HCT116 (cell line): ENCODE measurements around the gene TOM1L1. TPM values are rescaled to one million over a fixed set of nuclear protein-coding genes. Genes with fewer than 3 reads are reported as not detected.

ENCODE experiments used
- ATAC-seq: fragments of 200-7000 bp; cut with Tn5 transposase; 2 replicates; pipeline ENCODE4 v1.9.1; 2020; ENCODE audit warnings: mild to moderate bottlenecking, moderate library complexity
- BruUV-seq: library from RNA; stranded (reverse); fragments of 400-500 nt; replicated peaks from 2 replicates; lab custom pipeline; 2021; lab: Mats Ljungman, UMichigan
- CTCF ChIA-PET: fragments of 300-600 bp; sonication (Branson Sonifier 250); formaldehyde crosslinking; loops from one replicate; lab custom pipeline; 2021; ENCODE audit warnings: antibody characterized with exemption; lab: Charles Lee
- POLR2A ChIA-PET: fragments of 300-600, 350-600 bp; sonication (Branson Sonifier 250); formaldehyde crosslinking; loops from one replicate; lab custom pipeline; 2021; ENCODE audit warnings: antibody characterized with exemption; lab: Charles Lee
- RAD21 ChIA-PET, 2 experiments: fragments of 300-600 bp; sonication (Branson Sonifier 250); formaldehyde crosslinking; loops; one replicate each; lab custom pipeline; 2023; ENCODE audit warnings: low total read pairs in 2 of 2; ENCODE audit not compliant: uncharacterized antibody in 2 of 2, unreplicated experiment in 2 of 2, low non-redundant PET in 1 of 2; lab: Charles Lee
- DNase-seq: peaks from one replicate; pipeline ENCODE4 v3.0.0-alpha.2; 2010; ENCODE audit warnings: low read depth, low spot score
- H2AFZ ChIP-seq: fragments of 200-600 bp; shearing (Covaris generic), sonication (generic); 2 replicates; pipeline ENCODE4 v1.6.1; 2017; ENCODE audit warnings: low read depth, mixed run types, mixed read lengths, antibody characterized with exemption, low read length; ENCODE audit not compliant: poor library complexity, severe bottlenecking
- H3K27ac ChIP-seq: 2 replicates; pipeline ENCODE4 v1.5.1; 2012; ENCODE audit warnings: low read depth, low read length
- H3K27me3 ChIP-seq: fragments of 200-600 bp; sonication (generic); 2 replicates; pipeline ENCODE4 v1.6.1; 2016; ENCODE audit warnings: mixed run types, low read length, mixed read lengths; ENCODE audit not compliant: insufficient read depth
- H3K36me3 ChIP-seq, 2 experiments: fragments of 200-500 bp in 1 of 2; fragments of 200-600 bp in 1 of 2; sonication (Bioruptor generic) in 1 of 2; sonication (generic) in 1 of 2; 2 replicates each; pipeline versions ENCODE4 v1.5.1 to v1.6.1; 2014 to 2016; ENCODE audit warnings: low read length in 2 of 2, inconsistent platforms in 1 of 2, mixed read lengths in 1 of 2, mixed run types in 1 of 2; ENCODE audit not compliant: insufficient read depth in 2 of 2, control insufficient read depth in 1 of 2
- H3K4me1 ChIP-seq, 2 experiments: fragments of 200-600 bp in 1 of 2; sonication (generic) in 1 of 2; 2 replicates each; pipeline versions ENCODE4 v1.5.1 to v1.6.1; 2012 to 2017; ENCODE audit warnings: low read length in 2 of 2, inconsistent platforms in 1 of 2, mild to moderate bottlenecking in 1 of 2, mixed read lengths in 1 of 2, mixed run types in 1 of 2, moderate library complexity in 1 of 2; ENCODE audit not compliant: insufficient read depth in 2 of 2, control insufficient read depth in 1 of 2
- H3K4me2 ChIP-seq: fragments of 200-600 bp; sonication (generic); 2 replicates; pipeline ENCODE4 v1.6.1; 2017; ENCODE audit warnings: mixed run types, low read length, mixed read lengths
- H3K4me3 ChIP-seq, 2 experiments: fragments of 200-600 bp in 1 of 2; sonication (generic) in 1 of 2; replicated peaks in 1 of 2; 2 replicates each; pipeline ENCODE4 v1.5.1; 2011 to 2016; ENCODE audit warnings: low read length in 2 of 2, control low read depth in 1 of 2, low read depth in 1 of 2, mild to moderate bottlenecking in 1 of 2, mixed read lengths in 1 of 2, mixed run types in 1 of 2
- H3K79me2 ChIP-seq: fragments of 200-600 bp; sonication (generic); 2 replicates; pipeline ENCODE4 v1.6.1; 2017; ENCODE audit warnings: mild to moderate bottlenecking, mixed run types, low read length, moderate library complexity, mixed read lengths; ENCODE audit not compliant: insufficient read depth
- H3K9ac ChIP-seq: fragments of 200-600 bp; sonication (generic); 2 replicates; pipeline ENCODE4 v1.6.1; 2016; ENCODE audit warnings: low read length, mixed read lengths
- H3K9me2 ChIP-seq: fragments of 200-600 bp; sonication (generic), shearing (Covaris generic); 2 replicates; pipeline ENCODE4 v1.6.1; 2017; ENCODE audit warnings: mixed run types, mild to moderate bottlenecking, moderate library complexity; ENCODE audit not compliant: insufficient read depth
- H3K9me3 ChIP-seq, 2 experiments: fragments of 200-500 bp in 1 of 2; fragments of 200-600 bp in 1 of 2; sonication (Bioruptor generic) in 1 of 2; sonication (generic) in 1 of 2; 2 replicates each; pipeline ENCODE4 v1.6.1; 2014 to 2017; ENCODE audit warnings: low read length in 2 of 2, mixed read lengths in 2 of 2, inconsistent platforms in 1 of 2, low read depth in 1 of 2, mild to moderate bottlenecking in 1 of 2, mixed run types in 1 of 2, moderate library complexity in 1 of 2; ENCODE audit not compliant: control insufficient read depth in 1 of 2, insufficient read depth in 1 of 2
- H4K20me1 ChIP-seq: fragments of 200-600 bp; sonication (generic), shearing (Covaris generic); 2 replicates; pipeline ENCODE4 v1.6.1; 2017; ENCODE audit warnings: mixed run types, mild to moderate bottlenecking, moderate library complexity; ENCODE audit not compliant: insufficient read depth
- CBX3 ChIP-seq: IDR thresholded peaks from 2 replicates; pipeline ENCODE4 v1.6.1; 2012; ENCODE audit warnings: low read depth
- CEBPB ChIP-seq: IDR thresholded peaks from 2 replicates; pipeline ENCODE4 v1.6.1; 2012; ENCODE audit warnings: low read depth
- EGR1 ChIP-seq: IDR thresholded peaks from 2 replicates; pipeline ENCODE4 v1.6.1; 2012; ENCODE audit warnings: low read depth
- ELF1 ChIP-seq: IDR thresholded peaks from 2 replicates; pipeline ENCODE4 v1.6.1; 2012; ENCODE audit warnings: low read depth, borderline replicate concordance
- EZH2 ChIP-seq: fragments of 200-600 bp; sonication (generic); IDR thresholded peaks from 2 replicates; pipeline ENCODE4 v1.6.1; 2017; ENCODE audit warnings: antibody characterized with exemption, mixed run types
- FOSL1 ChIP-seq: IDR thresholded peaks from 2 replicates; pipeline ENCODE4 v1.6.1; 2012; ENCODE audit warnings: low read depth
- JUND ChIP-seq: IDR thresholded peaks from 2 replicates; pipeline ENCODE4 v1.6.1; 2012
- POLR2A ChIP-seq: IDR thresholded peaks from 2 replicates; pipeline ENCODE4 v1.7.0; 2011; ENCODE audit warnings: borderline replicate concordance; ENCODE audit not compliant: insufficient read depth, insufficient read length; ENCODE audit errors: extremely low read depth
- POLR2AphosphoS5 ChIP-seq: IDR thresholded peaks from 2 replicates; pipeline ENCODE4 v1.6.1; 2011; ENCODE audit warnings: mild to moderate bottlenecking, low read depth, low read length, moderate library complexity
- RAD21 ChIP-seq: IDR thresholded peaks from 2 replicates; pipeline ENCODE4 v1.6.1; 2012; ENCODE audit warnings: low read depth, mild to moderate bottlenecking
- SIN3A ChIP-seq: IDR thresholded peaks from 2 replicates; pipeline ENCODE4 v1.6.1; 2012; ENCODE audit warnings: low read depth
- SP1 ChIP-seq: IDR thresholded peaks from 2 replicates; pipeline ENCODE4 v1.6.1; 2012; ENCODE audit warnings: low read depth
- SRF ChIP-seq: IDR thresholded peaks from 2 replicates; pipeline ENCODE4 v1.6.1; 2012; ENCODE audit warnings: low read depth
- TCF7L2 ChIP-seq: IDR thresholded peaks from 2 replicates; pipeline ENCODE4 v1.7.0; 2011; ENCODE audit warnings: borderline replicate concordance, inconsistent platforms; ENCODE audit not compliant: insufficient read depth, insufficient read length; ENCODE audit errors: extremely low read depth
- YY1 ChIP-seq: IDR thresholded peaks from 2 replicates; pipeline ENCODE4 v1.6.1; 2011; ENCODE audit warnings: low read length, low read depth, moderate library complexity, mild to moderate bottlenecking; ENCODE audit not compliant: insufficient replicate concordance; ENCODE audit errors: extremely low read depth
- ZFX ChIP-seq: fragments of 450-650 bp; IDR thresholded peaks from 2 replicates; pipeline ENCODE4 v1.6.1; 2017
- ZNF274 ChIP-seq: fragments of 200-500 bp; sonication (Bioruptor generic); IDR thresholded peaks from 2 replicates; pipeline ENCODE4 v1.6.1; 2014; ENCODE audit warnings: mild to moderate bottlenecking, low read depth, low read length, inconsistent platforms
- intact Hi-C: fragments of 100-400 bp; cut with micrococcal nuclease; formaldehyde crosslinking; loops from 2 replicates; pipeline ENCODE4 v1.10.0; 2022
- total RNA-seq: library from RNA; stranded (reverse); gene quantifications from one replicate; pipeline ENCODE4 v1.2.1, GENCODE V29; 2021; ENCODE audit not compliant: unreplicated experiment
- TF ChIP-seq, protein P1 (sequence below): IDR thresholded peaks from 2 replicates; pipeline ENCODE4 v1.6.1; 2012
- TF ChIP-seq, protein P2 (sequence below), 3 experiments: fragments of 200-600 bp in 1 of 3; sonication (generic) in 1 of 3; IDR thresholded peaks in 2 of 3; conservative IDR thresholded peaks in 1 of 3; 2 replicates each; pipeline ENCODE4 v1.5.1; 2012 to 2017; ENCODE audit warnings: low read depth in 2 of 3, low read length in 2 of 3, antibody characterized with exemption in 1 of 3, borderline replicate concordance in 1 of 3, control low read depth in 1 of 3, mild to moderate bottlenecking in 1 of 3, mixed read lengths in 1 of 3, mixed run types in 1 of 3, moderate library complexity in 1 of 3; ENCODE audit not compliant: insufficient read depth in 1 of 3
- TF ChIP-seq, protein P3 (sequence below): IDR thresholded peaks from 2 replicates; pipeline ENCODE4 v1.6.1; 2011; ENCODE audit warnings: mild to moderate bottlenecking, low read length, moderate library complexity; ENCODE audit not compliant: insufficient replicate concordance; ENCODE audit errors: extremely low read depth
- TF ChIP-seq, protein P4 (sequence below): IDR thresholded peaks from 2 replicates; pipeline ENCODE4 v1.6.1; 2012

TOM1L1 gene
- total RNA-seq, 1 experiment from 2014 or later = 70.8 TPM

DNA sequence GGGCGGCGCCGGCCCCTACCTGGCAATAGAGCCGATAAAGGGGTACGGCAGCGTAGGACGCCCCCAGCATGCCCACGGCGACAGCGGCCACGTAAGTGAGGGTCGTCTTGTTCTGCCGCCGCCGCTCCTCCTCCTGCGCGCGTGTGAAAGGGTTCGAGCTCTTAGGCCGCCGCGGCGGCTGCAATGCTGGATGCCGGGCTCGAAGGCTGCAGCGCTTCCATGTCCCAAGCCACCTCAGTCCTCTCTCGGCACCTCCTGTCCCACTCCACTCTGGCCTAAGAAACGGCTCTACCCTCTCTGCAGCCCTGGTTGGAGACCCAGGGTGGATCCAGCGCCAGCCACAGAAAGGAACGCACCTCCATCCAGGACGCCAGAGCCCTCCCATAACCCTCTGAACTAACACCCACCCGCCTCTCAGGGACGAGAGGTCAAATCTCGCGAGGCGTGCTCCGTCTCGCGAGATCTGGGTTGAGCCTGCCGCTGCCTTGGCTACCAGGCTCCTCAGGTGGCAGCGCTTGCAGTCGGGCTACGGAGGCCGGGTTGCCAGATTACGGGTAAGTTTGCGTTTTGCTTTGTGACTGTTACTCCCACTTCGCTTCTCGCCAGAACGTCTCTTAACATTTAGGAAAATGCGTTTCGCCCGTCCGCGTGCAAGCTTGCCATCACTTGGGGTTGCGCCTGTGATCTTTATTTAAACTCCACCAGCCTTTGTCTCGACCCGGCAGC lies 67.8 kb downstream of the TOM1L1 start, which contains the start of the genes COX11 and STXBP4:
Gene COX11 (minus strand): TSS at position 393 of the 726 bp plus-strand sequence. CDS start 8 bp downstream, at position 385.
Gene STXBP4 (plus strand): TSS at position 504 of the 726 bp plus-strand sequence. CDS start 17,455 bp downstream, outside the sequence.
- Histone ChIP-seq H4K20me1 (no peaks in the 10 kb centered on the region), H3K27me3 (no peaks in the 10 kb centered on the region), H3K79me2 (peaks cover 69% of the 10 kb centered on the region), H2AFZ (peak within 1 kb of the TSS; percentile 81), H3K4me1 (peaks cover 3 to 16% of the 10 kb centered on the region in 2 experiments; a peak in 3 of 4 replicates), H3K4me2 (peak within 1 kb of the TSS; percentile 91), H3K9ac (peak within 1 kb of the TSS; percentile 87), H3K4me3 (peak within 1 kb of the TSS; percentile 94 to 97), H3K9me2 (no peaks in the 10 kb centered on the region), H3K27ac (peak within 1 kb of the TSS; percentile 73), H3K36me3 (peaks cover 10 to 19% of the 10 kb centered on the region in 2 experiments; a peak in 3 of 4 replicates), H3K9me3 (no peaks in the 10 kb centered on the region)
- intact Hi-C loops = loop anchor here (2.0 kb wide), 1 partner anchor 68 kb away; the partner anchor contains the start of gene TOM1L1
- ChIA-PET CTCF (no interaction called here), POLR2A (no interaction called here), RAD21 (no interaction called here)
- ATAC-seq (peak; percentile 98), DNase-seq (peak; percentile 98)
- BruUV-seq = no TSS peak
- TF ChIP-seq JUND (no peak), POLR2AphosphoS5 (peak; percentile 99), EGR1 (peak; percentile 21; the same call in 1 of the 2 replicates), EZH2 (no peak), SRF (no peak), ZNF274 (no peak), RAD21 (peak; percentile 35; the same call in 1 of the 2 replicates), SIN3A (peak; percentile 85), POLR2A (peak; percentile 97), CBX3 (no peak; the same call in 1 of the 2 replicates), ZFX (peak; percentile 67; the same call in 1 of the 2 replicates), YY1 (peak; percentile 75), CEBPB (no peak), SP1 (peak; percentile 51; the same call in 1 of the 2 replicates), TCF7L2 (peak; percentile 43), ELF1 (no peak), FOSL1 (no peak)
- TF ChIP-seq, protein P1, sequence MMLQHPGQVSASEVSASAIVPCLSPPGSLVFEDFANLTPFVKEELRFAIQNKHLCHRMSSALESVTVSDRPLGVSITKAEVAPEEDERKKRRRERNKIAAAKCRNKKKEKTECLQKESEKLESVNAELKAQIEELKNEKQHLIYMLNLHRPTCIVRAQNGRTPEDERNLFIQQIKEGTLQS = no peak
- TF ChIP-seq, protein P2, sequence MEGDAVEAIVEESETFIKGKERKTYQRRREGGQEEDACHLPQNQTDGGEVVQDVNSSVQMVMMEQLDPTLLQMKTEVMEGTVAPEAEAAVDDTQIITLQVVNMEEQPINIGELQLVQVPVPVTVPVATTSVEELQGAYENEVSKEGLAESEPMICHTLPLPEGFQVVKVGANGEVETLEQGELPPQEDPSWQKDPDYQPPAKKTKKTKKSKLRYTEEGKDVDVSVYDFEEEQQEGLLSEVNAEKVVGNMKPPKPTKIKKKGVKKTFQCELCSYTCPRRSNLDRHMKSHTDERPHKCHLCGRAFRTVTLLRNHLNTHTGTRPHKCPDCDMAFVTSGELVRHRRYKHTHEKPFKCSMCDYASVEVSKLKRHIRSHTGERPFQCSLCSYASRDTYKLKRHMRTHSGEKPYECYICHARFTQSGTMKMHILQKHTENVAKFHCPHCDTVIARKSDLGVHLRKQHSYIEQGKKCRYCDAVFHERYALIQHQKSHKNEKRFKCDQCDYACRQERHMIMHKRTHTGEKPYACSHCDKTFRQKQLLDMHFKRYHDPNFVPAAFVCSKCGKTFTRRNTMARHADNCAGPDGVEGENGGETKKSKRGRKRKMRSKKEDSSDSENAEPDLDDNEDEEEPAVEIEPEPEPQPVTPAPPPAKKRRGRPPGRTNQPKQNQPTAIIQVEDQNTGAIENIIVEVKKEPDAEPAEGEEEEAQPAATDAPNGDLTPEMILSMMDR (IDR thresholded peaks at IDR 0.05 in 2 of 3, conservative IDR thresholded peaks at IDR 0.05 in 1 of 3; ENCODE audit: borderline replicate concordance in 1 of 3, insufficient read depth in 1 of 3, low read depth in 2 of 3, low read length in 2 of 3) = peak in 1 of 3 experiments; percentile 40; a peak in 3 of 6 replicates
- TF ChIP-seq, protein P3, sequence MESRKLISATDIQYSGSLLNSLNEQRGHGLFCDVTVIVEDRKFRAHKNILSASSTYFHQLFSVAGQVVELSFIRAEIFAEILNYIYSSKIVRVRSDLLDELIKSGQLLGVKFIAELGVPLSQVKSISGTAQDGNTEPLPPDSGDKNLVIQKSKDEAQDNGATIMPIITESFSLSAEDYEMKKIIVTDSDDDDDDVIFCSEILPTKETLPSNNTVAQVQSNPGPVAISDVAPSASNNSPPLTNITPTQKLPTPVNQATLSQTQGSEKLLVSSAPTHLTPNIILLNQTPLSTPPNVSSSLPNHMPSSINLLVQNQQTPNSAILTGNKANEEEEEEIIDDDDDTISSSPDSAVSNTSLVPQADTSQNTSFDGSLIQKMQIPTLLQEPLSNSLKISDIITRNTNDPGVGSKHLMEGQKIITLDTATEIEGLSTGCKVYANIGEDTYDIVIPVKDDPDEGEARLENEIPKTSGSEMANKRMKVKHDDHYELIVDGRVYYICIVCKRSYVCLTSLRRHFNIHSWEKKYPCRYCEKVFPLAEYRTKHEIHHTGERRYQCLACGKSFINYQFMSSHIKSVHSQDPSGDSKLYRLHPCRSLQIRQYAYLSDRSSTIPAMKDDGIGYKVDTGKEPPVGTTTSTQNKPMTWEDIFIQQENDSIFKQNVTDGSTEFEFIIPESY = peak; percentile 100
- TF ChIP-seq, protein P4, sequence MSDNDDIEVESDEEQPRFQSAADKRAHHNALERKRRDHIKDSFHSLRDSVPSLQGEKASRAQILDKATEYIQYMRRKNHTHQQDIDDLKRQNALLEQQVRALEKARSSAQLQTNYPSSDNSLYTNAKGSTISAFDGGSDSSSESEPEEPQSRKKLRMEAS = peak; percentile 54
